WTC11 (cell line): Measurements from ENCODE around the gene OR1L1. TPM values are rescaled to one million over a fixed set of nuclear protein-coding genes. Genes with fewer than 3 reads are reported as not detected.

Experiments used
- ATAC-seq: fragments of 200-7000 bp; cut with Tn5 transposase; 2 replicates; pipeline ENCODE4 v1.10.0; 2021; ENCODE audit warnings: mild to moderate bottlenecking, moderate library complexity
- CTCF ChIA-PET: fragments of 300-600 bp; sonication (Branson Sonifier 250); formaldehyde crosslinking; loops from one replicate; lab custom pipeline; 2021; ENCODE audit warnings: antibody characterized with exemption; lab: Charles Lee
- POLR2A ChIA-PET: fragments of 350-600 bp; sonication (Branson Sonifier 250); formaldehyde crosslinking; loops from one replicate; lab custom pipeline; 2021; ENCODE audit warnings: antibody characterized with exemption; lab: Charles Lee
- DNase-seq: peaks from one replicate; pipeline ENCODE4 v3.0.0; 2021; ENCODE audit warnings: low spot score
- H3K27ac Mint-ChIP-seq: 2 replicates; pipeline ENCODE4 v1.8.0; 2021; ENCODE audit warnings: mixed read lengths
- H3K27me3 Mint-ChIP-seq: 2 replicates; pipeline ENCODE4 v1.8.0; 2021; ENCODE audit warnings: low read depth, mild to moderate bottlenecking, moderate library complexity, mixed read lengths
- H3K36me3 Mint-ChIP-seq: 2 replicates; pipeline ENCODE4 v1.8.0; 2021; ENCODE audit warnings: mixed read lengths
- H3K4me1 Mint-ChIP-seq: 2 replicates; pipeline ENCODE4 v1.8.0; 2022; ENCODE audit warnings: mixed read lengths
- H3K4me3 Mint-ChIP-seq: 2 replicates; pipeline ENCODE4 v1.8.0; 2021; ENCODE audit warnings: mild to moderate bottlenecking, moderate library complexity, mixed read lengths
- H3K9me3 Mint-ChIP-seq: 2 replicates; pipeline ENCODE4 v1.8.0; 2021; ENCODE audit warnings: mixed read lengths
- CREM ChIP-seq: sonication (generic); formaldehyde crosslinking; IDR thresholded peaks from 2 replicates; pipeline ENCODE4 v1.8.1; 2022; ENCODE audit warnings: mild to moderate bottlenecking, missing genetic modification reagents, moderate library complexity
- ELF4 ChIP-seq: sonication (generic); formaldehyde crosslinking; IDR thresholded peaks from 2 replicates; pipeline ENCODE4 v1.8.1; 2022; ENCODE audit warnings: low read depth, mild to moderate bottlenecking, moderate library complexity, missing genetic modification reagents
- ETV6 ChIP-seq: sonication (generic); formaldehyde crosslinking; IDR thresholded peaks from 2 replicates; pipeline ENCODE4 v1.8.1; 2022; ENCODE audit warnings: mild to moderate bottlenecking, missing genetic modification reagents
- FOXK1 ChIP-seq: sonication (generic); formaldehyde crosslinking; IDR thresholded peaks from 2 replicates; pipeline ENCODE4 v1.8.0; 2022; ENCODE audit warnings: mild to moderate bottlenecking, moderate library complexity, missing genetic modification reagents
- GRHL2 ChIP-seq: fragments of 250-450 bp; sonication (Bioruptor Pico); IDR thresholded peaks from 2 replicates; pipeline ENCODE4 v1.8.0; 2022; ENCODE audit warnings: mild to moderate bottlenecking, moderate library complexity; ENCODE audit not compliant: insufficient replicate concordance, severe bottlenecking
- IRF2 ChIP-seq: sonication (generic); formaldehyde crosslinking; IDR thresholded peaks from 2 replicates; pipeline ENCODE4 v1.8.0; 2022; ENCODE audit warnings: low read depth, missing genetic modification reagents, borderline replicate concordance
- KAT7 ChIP-seq: sonication (generic); formaldehyde crosslinking; IDR thresholded peaks from 2 replicates; pipeline ENCODE4 v1.8.1; 2023; ENCODE audit warnings: missing genetic modification reagents, mild to moderate bottlenecking, borderline replicate concordance
- MXD4 ChIP-seq: fragments of 250-450 bp; sonication (Bioruptor Pico); IDR thresholded peaks from 2 replicates; pipeline ENCODE4 v1.8.0; 2021; ENCODE audit warnings: mild to moderate bottlenecking, moderate library complexity, borderline replicate concordance
- MYBL2 ChIP-seq: sonication (generic); formaldehyde crosslinking; IDR thresholded peaks from 2 replicates; pipeline ENCODE4 v1.8.1; 2023; ENCODE audit warnings: mild to moderate bottlenecking, moderate library complexity, missing genetic modification reagents
- NFYB ChIP-seq: sonication (generic); formaldehyde crosslinking; conservative IDR thresholded peaks from 2 replicates; pipeline ENCODE4 v1.8.0; 2022; ENCODE audit warnings: low read depth, missing genetic modification reagents
- NR1H2 ChIP-seq: sonication (generic); formaldehyde crosslinking; IDR thresholded peaks from 2 replicates; pipeline ENCODE4 v1.9.0; 2021; ENCODE audit warnings: mild to moderate bottlenecking, moderate library complexity, missing genetic modification reagents
- NR3C1 ChIP-seq: sonication (generic); formaldehyde crosslinking; conservative IDR thresholded peaks from 2 replicates; pipeline ENCODE4 v1.8.1; 2023; ENCODE audit warnings: low read depth, mild to moderate bottlenecking, missing genetic modification reagents
- RELA ChIP-seq: sonication (generic); formaldehyde crosslinking; IDR thresholded peaks from 2 replicates; pipeline ENCODE4 v1.8.1; 2022; ENCODE audit warnings: missing genetic modification reagents, mild to moderate bottlenecking, borderline replicate concordance
- SOX15 ChIP-seq: fragments of 250-450 bp; sonication (Bioruptor Pico); IDR thresholded peaks from 2 replicates; pipeline ENCODE4 v1.9.0; 2021; ENCODE audit warnings: mild to moderate bottlenecking
- TEAD1 ChIP-seq: sonication (generic); formaldehyde crosslinking; IDR thresholded peaks from 2 replicates; pipeline ENCODE4 v1.8.0; 2022; ENCODE audit warnings: mild to moderate bottlenecking, missing genetic modification reagents
- ZNF138 ChIP-seq: sonication (generic); formaldehyde crosslinking; conservative IDR thresholded peaks from 2 replicates; pipeline ENCODE4 v1.8.1; 2022; ENCODE audit warnings: mild to moderate bottlenecking, moderate library complexity, missing genetic modification reagents
- ZNF396 ChIP-seq: fragments of 250-450 bp; sonication (Bioruptor Pico); IDR thresholded peaks from 2 replicates; pipeline ENCODE4 v1.8.0; 2021; ENCODE audit warnings: mild to moderate bottlenecking, moderate library complexity, borderline replicate concordance
- ZNF671 ChIP-seq: fragments of 250-450 bp; sonication (Bioruptor Pico); IDR thresholded peaks from 2 replicates; pipeline ENCODE4 v1.8.0; 2021; ENCODE audit warnings: mild to moderate bottlenecking
- total RNA-seq: library from RNA; stranded (reverse); gene quantifications from 3 replicates; pipeline ENCODE4 v1.2.3, GENCODE V29; 2021
- TF ChIP-seq, protein P1 (sequence below): sonication (generic); formaldehyde crosslinking; IDR thresholded peaks from 2 replicates; pipeline ENCODE4 v1.8.0; 2022; ENCODE audit warnings: mild to moderate bottlenecking, missing genetic modification reagents
- TF ChIP-seq, protein P2 (sequence below): sonication (generic); formaldehyde crosslinking; IDR thresholded peaks from 2 replicates; pipeline ENCODE4 v1.8.0; 2022; ENCODE audit warnings: mild to moderate bottlenecking, missing genetic modification reagents
- TF ChIP-seq, protein P3 (sequence below): fragments of 250-450 bp; sonication (Bioruptor Pico); IDR thresholded peaks from 2 replicates; pipeline ENCODE4 v1.9.0; 2021; ENCODE audit warnings: mild to moderate bottlenecking, borderline replicate concordance
- TF ChIP-seq, protein P4 (sequence below): fragments of 250-450 bp; sonication (Bioruptor Pico); IDR thresholded peaks from 2 replicates; pipeline ENCODE4 v1.8.0; 2021; ENCODE audit warnings: mild to moderate bottlenecking
- TF ChIP-seq, protein P5 (sequence below): fragments of 250-450 bp; sonication (Bioruptor Pico); IDR thresholded peaks from 2 replicates; pipeline ENCODE4 v2.1.2; 2022; ENCODE audit warnings: mild to moderate bottlenecking, moderate library complexity
- TF ChIP-seq, protein P6 (sequence below): sonication (generic); formaldehyde crosslinking; conservative IDR thresholded peaks from 2 replicates; pipeline ENCODE4 v1.8.1; 2022; ENCODE audit warnings: mild to moderate bottlenecking, missing genetic modification reagents

OR1L1 gene
- total RNA-seq, 1 experiment from 2014 or later, result not detected

DNA sequence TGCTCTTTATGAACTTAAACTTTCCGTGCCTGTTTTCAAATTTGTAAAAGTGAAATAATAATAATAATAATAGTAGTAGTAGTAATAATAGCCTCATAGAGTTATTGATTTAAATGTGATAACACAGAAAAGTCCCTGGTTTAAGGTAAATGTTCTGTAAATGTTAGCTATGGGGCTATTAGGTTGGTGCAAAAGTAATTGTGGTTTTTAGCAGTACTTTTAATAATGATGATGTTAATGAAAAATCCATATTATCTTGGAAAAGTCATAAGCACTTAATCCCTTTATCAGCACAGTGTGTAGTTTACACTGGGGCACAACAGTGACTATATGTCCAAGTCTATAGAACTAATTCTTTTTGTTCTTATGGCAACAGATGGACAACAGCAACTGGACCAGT, 47.2 kb upstream of the OR1L1 start, which contains the start of gene OR1Q1:
Gene OR1Q1, plus strand, starts transcription at position 377 of the 400 bp plus-strand sequence. Its CDS starts 0 bp downstream, at position 377.
- TF ChIP-seq MYBL2, result no peak
- TF ChIP-seq RELA (CRISPR knock-in tag), result no peak
- TF ChIP-seq NR3C1, result no peak
- TF ChIP-seq, protein P1, sequence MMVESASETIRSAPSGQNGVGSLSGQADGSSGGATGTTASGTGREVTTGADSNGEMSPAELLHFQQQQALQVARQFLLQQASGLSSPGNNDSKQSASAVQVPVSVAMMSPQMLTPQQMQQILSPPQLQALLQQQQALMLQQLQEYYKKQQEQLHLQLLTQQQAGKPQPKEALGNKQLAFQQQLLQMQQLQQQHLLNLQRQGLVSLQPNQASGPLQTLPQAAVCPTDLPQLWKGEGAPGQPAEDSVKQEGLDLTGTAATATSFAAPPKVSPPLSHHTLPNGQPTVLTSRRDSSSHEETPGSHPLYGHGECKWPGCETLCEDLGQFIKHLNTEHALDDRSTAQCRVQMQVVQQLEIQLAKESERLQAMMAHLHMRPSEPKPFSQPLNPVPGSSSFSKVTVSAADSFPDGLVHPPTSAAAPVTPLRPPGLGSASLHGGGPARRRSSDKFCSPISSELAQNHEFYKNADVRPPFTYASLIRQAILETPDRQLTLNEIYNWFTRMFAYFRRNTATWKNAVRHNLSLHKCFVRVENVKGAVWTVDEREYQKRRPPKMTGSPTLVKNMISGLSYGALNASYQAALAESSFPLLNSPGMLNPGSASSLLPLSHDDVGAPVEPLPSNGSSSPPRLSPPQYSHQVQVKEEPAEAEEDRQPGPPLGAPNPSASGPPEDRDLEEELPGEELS (CRISPR knock-in tag), result no peak
- no peak for TF ChIP-seq KAT7 (CRISPR knock-in tag)
- no peak for TF ChIP-seq ZNF671 (CRISPR knock-in tag)
- no peak for TF ChIP-seq GRHL2 (CRISPR knock-in tag)
- TF ChIP-seq TEAD1 (CRISPR knock-in tag), result no peak
- TF ChIP-seq ELF4 (CRISPR knock-in tag), result no peak
- TF ChIP-seq, protein P2, sequence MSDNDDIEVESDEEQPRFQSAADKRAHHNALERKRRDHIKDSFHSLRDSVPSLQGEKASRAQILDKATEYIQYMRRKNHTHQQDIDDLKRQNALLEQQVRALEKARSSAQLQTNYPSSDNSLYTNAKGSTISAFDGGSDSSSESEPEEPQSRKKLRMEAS, result no peak
- TF ChIP-seq, protein P3, sequence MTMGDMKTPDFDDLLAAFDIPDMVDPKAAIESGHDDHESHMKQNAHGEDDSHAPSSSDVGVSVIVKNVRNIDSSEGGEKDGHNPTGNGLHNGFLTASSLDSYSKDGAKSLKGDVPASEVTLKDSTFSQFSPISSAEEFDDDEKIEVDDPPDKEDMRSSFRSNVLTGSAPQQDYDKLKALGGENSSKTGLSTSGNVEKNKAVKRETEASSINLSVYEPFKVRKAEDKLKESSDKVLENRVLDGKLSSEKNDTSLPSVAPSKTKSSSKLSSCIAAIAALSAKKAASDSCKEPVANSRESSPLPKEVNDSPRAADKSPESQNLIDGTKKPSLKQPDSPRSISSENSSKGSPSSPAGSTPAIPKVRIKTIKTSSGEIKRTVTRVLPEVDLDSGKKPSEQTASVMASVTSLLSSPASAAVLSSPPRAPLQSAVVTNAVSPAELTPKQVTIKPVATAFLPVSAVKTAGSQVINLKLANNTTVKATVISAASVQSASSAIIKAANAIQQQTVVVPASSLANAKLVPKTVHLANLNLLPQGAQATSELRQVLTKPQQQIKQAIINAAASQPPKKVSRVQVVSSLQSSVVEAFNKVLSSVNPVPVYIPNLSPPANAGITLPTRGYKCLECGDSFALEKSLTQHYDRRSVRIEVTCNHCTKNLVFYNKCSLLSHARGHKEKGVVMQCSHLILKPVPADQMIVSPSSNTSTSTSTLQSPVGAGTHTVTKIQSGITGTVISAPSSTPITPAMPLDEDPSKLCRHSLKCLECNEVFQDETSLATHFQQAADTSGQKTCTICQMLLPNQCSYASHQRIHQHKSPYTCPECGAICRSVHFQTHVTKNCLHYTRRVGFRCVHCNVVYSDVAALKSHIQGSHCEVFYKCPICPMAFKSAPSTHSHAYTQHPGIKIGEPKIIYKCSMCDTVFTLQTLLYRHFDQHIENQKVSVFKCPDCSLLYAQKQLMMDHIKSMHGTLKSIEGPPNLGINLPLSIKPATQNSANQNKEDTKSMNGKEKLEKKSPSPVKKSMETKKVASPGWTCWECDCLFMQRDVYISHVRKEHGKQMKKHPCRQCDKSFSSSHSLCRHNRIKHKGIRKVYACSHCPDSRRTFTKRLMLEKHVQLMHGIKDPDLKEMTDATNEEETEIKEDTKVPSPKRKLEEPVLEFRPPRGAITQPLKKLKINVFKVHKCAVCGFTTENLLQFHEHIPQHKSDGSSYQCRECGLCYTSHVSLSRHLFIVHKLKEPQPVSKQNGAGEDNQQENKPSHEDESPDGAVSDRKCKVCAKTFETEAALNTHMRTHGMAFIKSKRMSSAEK, result no peak
- TF ChIP-seq, protein P4, sequence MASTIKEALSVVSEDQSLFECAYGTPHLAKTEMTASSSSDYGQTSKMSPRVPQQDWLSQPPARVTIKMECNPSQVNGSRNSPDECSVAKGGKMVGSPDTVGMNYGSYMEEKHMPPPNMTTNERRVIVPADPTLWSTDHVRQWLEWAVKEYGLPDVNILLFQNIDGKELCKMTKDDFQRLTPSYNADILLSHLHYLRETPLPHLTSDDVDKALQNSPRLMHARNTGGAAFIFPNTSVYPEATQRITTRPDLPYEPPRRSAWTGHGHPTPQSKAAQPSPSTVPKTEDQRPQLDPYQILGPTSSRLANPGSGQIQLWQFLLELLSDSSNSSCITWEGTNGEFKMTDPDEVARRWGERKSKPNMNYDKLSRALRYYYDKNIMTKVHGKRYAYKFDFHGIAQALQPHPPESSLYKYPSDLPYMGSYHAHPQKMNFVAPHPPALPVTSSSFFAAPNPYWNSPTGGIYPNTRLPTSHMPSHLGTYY (CRISPR knock-in tag), result no peak
- no peak for TF ChIP-seq MXD4 (CRISPR knock-in tag)
- TF ChIP-seq, protein P5, sequence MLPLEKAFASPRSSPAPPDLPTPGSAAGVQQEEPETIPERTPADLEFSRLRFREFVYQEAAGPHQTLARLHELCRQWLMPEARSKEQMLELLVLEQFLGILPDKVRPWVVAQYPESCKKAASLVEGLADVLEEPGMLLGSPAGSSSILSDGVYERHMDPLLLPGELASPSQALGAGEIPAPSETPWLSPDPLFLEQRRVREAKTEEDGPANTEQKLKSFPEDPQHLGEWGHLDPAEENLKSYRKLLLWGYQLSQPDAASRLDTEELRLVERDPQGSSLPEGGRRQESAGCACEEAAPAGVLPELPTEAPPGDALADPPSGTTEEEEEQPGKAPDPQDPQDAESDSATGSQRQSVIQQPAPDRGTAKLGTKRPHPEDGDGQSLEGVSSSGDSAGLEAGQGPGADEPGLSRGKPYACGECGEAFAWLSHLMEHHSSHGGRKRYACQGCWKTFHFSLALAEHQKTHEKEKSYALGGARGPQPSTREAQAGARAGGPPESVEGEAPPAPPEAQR (CRISPR knock-in tag), result no peak
- TF ChIP-seq SOX15 (CRISPR knock-in tag), result no peak
- TF ChIP-seq ZNF138, result no peak
- TF ChIP-seq NFYB, result no peak
- ATAC-seq, result no peak
- POLR2A ChIA-PET, result no interaction called here
- no peak for DNase-seq
- H3K4me3 Mint-ChIP-seq, result no peak within 1 kb of the TSS
- peaks cover 12% of the 10 kb centered on the region for H3K27me3 Mint-ChIP-seq
- peaks cover 82% of the 10 kb centered on the region for H3K9me3 Mint-ChIP-seq
- no peaks in the 10 kb centered on the region for H3K4me1 Mint-ChIP-seq
- CTCF ChIA-PET, result no interaction called here
- H3K36me3 Mint-ChIP-seq, result peaks cover 30% of the 10 kb centered on the region
- H3K27ac Mint-ChIP-seq, result no peak within 1 kb of the TSS

DNA sequence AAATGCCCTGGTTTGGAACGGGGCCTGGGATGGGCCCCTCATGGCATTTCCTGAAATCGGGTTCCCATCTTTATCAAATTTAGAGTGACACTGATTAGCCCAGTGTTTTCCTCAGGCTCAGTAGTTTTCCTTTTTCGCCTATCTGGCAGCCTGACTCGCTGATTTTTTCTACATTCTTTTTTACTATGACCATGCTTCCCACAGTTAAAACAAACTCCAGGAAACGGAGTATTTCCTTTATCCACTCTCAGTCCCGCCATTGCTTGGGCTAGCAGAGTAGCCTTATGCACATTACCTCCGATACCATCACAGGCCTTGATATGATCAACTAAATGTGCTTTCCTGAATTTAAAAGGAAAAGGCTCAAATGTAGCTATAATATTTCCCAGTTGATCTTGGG, 41.5 kb upstream of the OR1L1 start:
- ChIA-PET CTCF (no interaction called here), POLR2A (no interaction called here)
- no peak overlapping the region for H3K4me3 Mint-ChIP-seq
- peaks cover 85% of the 10 kb centered on the region for H3K9me3 Mint-ChIP-seq
- peaks cover 15% of the 10 kb centered on the region for H3K27me3 Mint-ChIP-seq
- H3K27ac Mint-ChIP-seq, result no peak overlapping the region
- H3K4me1 Mint-ChIP-seq, result no peaks in the 10 kb centered on the region
- no peak for DNase-seq
- no peak for ATAC-seq
- peaks cover 45% of the 10 kb centered on the region for H3K36me3 Mint-ChIP-seq
- TF ChIP-seq, protein P6, sequence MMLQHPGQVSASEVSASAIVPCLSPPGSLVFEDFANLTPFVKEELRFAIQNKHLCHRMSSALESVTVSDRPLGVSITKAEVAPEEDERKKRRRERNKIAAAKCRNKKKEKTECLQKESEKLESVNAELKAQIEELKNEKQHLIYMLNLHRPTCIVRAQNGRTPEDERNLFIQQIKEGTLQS (CRISPR knock-in tag), result no peak
- no peak for TF ChIP-seq GRHL2 (CRISPR knock-in tag)
- no peak for TF ChIP-seq CREM
- no peak for TF ChIP-seq MYBL2
- no peak for TF ChIP-seq NR1H2
- TF ChIP-seq ZNF396 (CRISPR knock-in tag), result no peak
- TF ChIP-seq IRF2 (CRISPR knock-in tag), result no peak
- TF ChIP-seq, protein P1 (CRISPR knock-in tag), result no peak
- TF ChIP-seq ETV6 (CRISPR knock-in tag), result no peak
- TF ChIP-seq FOXK1 (CRISPR knock-in tag), result no peak
